ENCODE results near the gene NR2C2AP.

DNA sequence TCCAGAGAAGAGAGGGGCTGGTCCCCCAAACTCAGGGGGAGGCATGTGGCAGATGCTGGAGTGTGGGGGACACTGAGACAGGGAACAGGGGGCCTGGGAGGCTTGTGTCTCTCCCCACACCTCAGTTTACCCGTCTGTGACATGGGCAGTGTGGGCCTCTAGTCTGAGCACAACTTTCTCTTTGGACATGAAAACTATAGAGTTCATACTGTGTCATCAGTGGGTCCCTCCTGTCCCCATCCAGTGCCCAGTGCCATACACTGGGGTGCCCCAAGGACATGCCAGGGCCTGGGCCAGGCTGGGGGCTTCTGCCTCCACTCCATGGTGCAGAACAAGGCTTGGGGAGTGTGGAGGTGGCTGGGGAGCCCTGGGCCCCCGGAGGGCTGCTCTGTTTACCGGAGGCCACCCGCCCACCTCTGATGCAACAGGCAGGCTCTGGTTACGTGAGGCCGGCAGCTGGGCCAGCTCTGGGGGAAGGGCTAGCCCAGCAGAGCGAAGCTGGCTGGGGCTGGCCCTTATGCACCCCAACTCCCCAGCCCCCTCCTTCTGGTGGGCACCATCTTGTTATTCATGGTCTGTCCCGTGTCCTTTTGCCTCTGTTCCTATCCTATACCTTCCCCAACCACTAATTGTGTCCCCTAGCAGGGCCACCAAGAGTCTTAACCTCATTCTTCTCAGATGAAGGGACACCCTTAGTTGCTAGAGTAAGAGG, 31.2 kb downstream of the NR2C2AP start:
- no peak for TF ChIP-seq EZH2 (IDR thresholded peaks at IDR 0.05; ENCODE audit: borderline replicate concordance, insufficient read depth, low read depth, low read length, poor library complexity, severe bottlenecking)
- TF ChIP-seq, protein P1, sequence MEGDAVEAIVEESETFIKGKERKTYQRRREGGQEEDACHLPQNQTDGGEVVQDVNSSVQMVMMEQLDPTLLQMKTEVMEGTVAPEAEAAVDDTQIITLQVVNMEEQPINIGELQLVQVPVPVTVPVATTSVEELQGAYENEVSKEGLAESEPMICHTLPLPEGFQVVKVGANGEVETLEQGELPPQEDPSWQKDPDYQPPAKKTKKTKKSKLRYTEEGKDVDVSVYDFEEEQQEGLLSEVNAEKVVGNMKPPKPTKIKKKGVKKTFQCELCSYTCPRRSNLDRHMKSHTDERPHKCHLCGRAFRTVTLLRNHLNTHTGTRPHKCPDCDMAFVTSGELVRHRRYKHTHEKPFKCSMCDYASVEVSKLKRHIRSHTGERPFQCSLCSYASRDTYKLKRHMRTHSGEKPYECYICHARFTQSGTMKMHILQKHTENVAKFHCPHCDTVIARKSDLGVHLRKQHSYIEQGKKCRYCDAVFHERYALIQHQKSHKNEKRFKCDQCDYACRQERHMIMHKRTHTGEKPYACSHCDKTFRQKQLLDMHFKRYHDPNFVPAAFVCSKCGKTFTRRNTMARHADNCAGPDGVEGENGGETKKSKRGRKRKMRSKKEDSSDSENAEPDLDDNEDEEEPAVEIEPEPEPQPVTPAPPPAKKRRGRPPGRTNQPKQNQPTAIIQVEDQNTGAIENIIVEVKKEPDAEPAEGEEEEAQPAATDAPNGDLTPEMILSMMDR (IDR thresholded peaks at IDR 0.05), result no peak
